Ovary (tissue), 9 donors: ENCODE measurements around the gene TNFRSF11A. TPM values are rescaled to one million over a fixed set of nuclear protein-coding genes. Genes with fewer than 3 reads are reported as not detected.

Experiments
- DNase-seq, 5 donors: peaks; one replicate each; pipeline ENCODE4 v3.0.0-alpha.2; 2019 to 2020
- H3K27ac ChIP-seq, 2 donors: fragments of 200-600 bp; one replicate each; pipeline versions ENCODE4 v1.5.1 to v1.8.0; 2019 to 2022
- H3K27me3 ChIP-seq: fragments of 200-600 bp; one replicate; pipeline ENCODE4 v1.8.0; 2022
- H3K36me3 ChIP-seq: fragments of 200-600 bp; sonication (generic); one replicate; pipeline ENCODE4 v1.5.1; 2019
- H3K4me1 ChIP-seq: one replicate; pipeline ENCODE4 v1.8.1; 2013; ENCODE audit warnings: mild to moderate bottlenecking, moderate library complexity; ENCODE audit not compliant: insufficient read depth
- H3K4me3 ChIP-seq: fragments of 200-600 bp; sonication (generic); one replicate; pipeline ENCODE4 v1.5.1; 2017
- H3K9me3 ChIP-seq, 2 donors: fragments of 200-600 bp in 1 of 2; sonication (generic) in 1 of 2; one replicate each; pipeline versions ENCODE4 v1.5.1 to v1.8.1; 2013 to 2019; ENCODE audit warnings: mild to moderate bottlenecking in 1 of 2, moderate library complexity in 1 of 2
- CTCF ChIP-seq, 3 donors: fragments of 450-650 bp in 2 of 3; fragments of 200-600 bp in 1 of 3; IDR thresholded peaks; one replicate each; pipeline versions ENCODE4 v1.5.1 to v1.8.0; 2016 to 2022; ENCODE audit warnings: antibody characterized with exemption in 3 of 3, mild to moderate bottlenecking in 1 of 3
- EP300 ChIP-seq: sonication (generic); formaldehyde crosslinking; IDR thresholded peaks from one replicate; pipeline ENCODE4 v1.6.1; 2017; ENCODE audit warnings: antibody characterized with exemption
- POLR2A ChIP-seq: fragments of 450-650 bp; IDR thresholded peaks from one replicate; pipeline ENCODE4 v1.6.1; 2017; ENCODE audit warnings: antibody characterized with exemption, mild to moderate bottlenecking, moderate library complexity
- WGBS, 3 donors: extraction: QIAGEN DNeasy Blood & Tissue Kit in 1 of 3; methylation state at CpG; one replicate each; pipeline versions ENCODE4 v1.1.5 to v1.1.7; 2013 to 2017; 5-methylcytosine and 5-hydroxymethylcytosine counted together
- intact Hi-C, 4 donors: fragments of 100-400 bp; cut with DNase I; formaldehyde crosslinking; loops; one replicate each; pipeline versions ENCODE4 v1.11.0 to v1.15.1; 2022 to 2023
- polyA plus RNA-seq, 2 donors: library from polyadenylated mRNA; stranded (reverse); fragments of 200-250 nt in 1 of 2; fragments of 350-450 nt in 1 of 2; fragmentation: Illumina TruSeq in 1 of 2; extraction: RNeasy Lipid Tissue Mini Kit (QIAGEN cat#74804) in 1 of 2; gene quantifications; one replicate each; pipeline ENCODE4 v1.2.3, GENCODE V29; 2013 to 2014
- total RNA-seq, 7 donors: library from RNA; depleted of rRNA in 2 of 7; stranded (reverse); fragments of >200 nt in 2 of 7; fragmentation: NEBNext Ultra II Directional in 3 of 7; extraction: Animal tissue kit (Norgen Biotek cat#: 25700) in 3 of 7; gene quantifications; one replicate each; pipeline versions ENCODE4 v1.1.0 to v1.2.4, GENCODE V29; 2016 to 2023
- donor health status: DM: no; HTN: no; CAD: no; lungs with moderate emphysema.
- donor health status: DM: no; HTN: no; CAD: no.
- donor health status: Bipolar disorder and iron deficiency.
- donor health status: DM: yes; HTN: yes; CAD: no.
- donor health status: DM: no; HTN: no; CAD: no.
- donor health status: DM: yes; HTN: yes; CAD: no.

TNFRSF11A gene
- total and polyA plus RNA-seq, 9 donors = 0.70 to 9.2 (median 1.8) TPM

- Histone ChIP-seq H3K27me3 (no peaks in the 10 kb centered on the region), H3K36me3 (no peaks in the 10 kb centered on the region), H3K9me3 (no peaks in the 10 kb centered on the region), H3K4me3 (no peak overlapping the region), H3K27ac (no peak overlapping the region), H3K4me1 (no peaks in the 10 kb centered on the region)
- TF ChIP-seq CTCF (IDR thresholded peaks at IDR 0.05) (no peak), POLR2A (no peak), EP300 (no peak)
- intact Hi-C loops = no loop called here
- 80 to 87% (median 80%) methylated on average over 4 of the region's 4 CpGs for WGBS, 3 donors
- DNase-seq = no peak
Measured at GRCh38 chr18:62342884-62343283, 17.8 kb downstream of the TNFRSF11A start.

GRCh38 chr18:62343316-62343715, 18.2 kb downstream of the TNFRSF11A start:
- intact Hi-C loops = no loop called here
- H3K4me1 ChIP-seq = no peaks in the 10 kb centered on the region
- TF ChIP-seq EP300 (no peak), CTCF (IDR thresholded peaks at IDR 0.05) (no peak), POLR2A (no peak)
- no peaks in the 10 kb centered on the region for H3K36me3 ChIP-seq
- WGBS, 3 donors = 86 to 89% (median 87%) methylated on average over 8 of the region's 8 CpGs
- no peaks in the 10 kb centered on the region for H3K27me3 ChIP-seq
- H3K4me3 ChIP-seq = no peak overlapping the region
- no peak overlapping the region for H3K27ac ChIP-seq
- H3K9me3 ChIP-seq = no peaks in the 10 kb centered on the region
- DNase-seq = no peak

GRCh38 chr18:62345909-62346308, 20.8 kb downstream of the TNFRSF11A start:
- H3K9me3 ChIP-seq = no peaks in the 10 kb centered on the region
- no peak for TF ChIP-seq EP300
- TF ChIP-seq POLR2A = no peak
- no peak for TF ChIP-seq CTCF (IDR thresholded peaks at IDR 0.05)
- WGBS, 3 donors = 89 to 92% (median 89%) methylated on average over 2 of the region's 2 CpGs
- no peak overlapping the region for H3K4me3 ChIP-seq
- DNase-seq = no peak
- no peaks in the 10 kb centered on the region for H3K36me3 ChIP-seq
- no peaks in the 10 kb centered on the region for H3K4me1 ChIP-seq
- H3K27me3 ChIP-seq = no peaks in the 10 kb centered on the region
- intact Hi-C loops = no loop called here
- H3K27ac ChIP-seq = no peak overlapping the region

GRCh38 chr18:62346333-62347088, 21.4 kb downstream of the TNFRSF11A start:
- TF ChIP-seq POLR2A = no peak
- TF ChIP-seq CTCF (IDR thresholded peaks at IDR 0.05) = no peak
- no peak for TF ChIP-seq EP300
- WGBS, 3 donors = 61 to 71% (median 70%) methylated on average over 7 of the region's 7 CpGs

More at GRCh38 chr18:62346333-62347088, 21.4 kb downstream of the TNFRSF11A start:
- H3K27me3 ChIP-seq = no peaks in the 10 kb centered on the region
- H3K9me3 ChIP-seq = no peaks in the 10 kb centered on the region
- H3K4me3 ChIP-seq = no peak overlapping the region
- no peak for DNase-seq
- H3K27ac ChIP-seq = no peak overlapping the region
- intact Hi-C loops = no loop called here
- no peaks in the 10 kb centered on the region for H3K36me3 ChIP-seq
- H3K4me1 ChIP-seq = no peaks in the 10 kb centered on the region
